ENCODE data around the gene UBE3B. TPM values are rescaled to one million over a fixed set of nuclear protein-coding genes. Genes with fewer than 3 reads are reported as not detected.

UBE3B gene
- total RNA-seq, 4 donors from 2014 or later, result 42.7 to 49.9 (median 46.3) TPM

GRCh38 chr12:109497675-109498074, 20.2 kb downstream of the UBE3B start:
- DNase-seq (ENCODE audit: low spot score in 2 of 2), result no peak
- TF ChIP-seq CTCF (IDR thresholded peaks at IDR 0.05), result no peak
- TF ChIP-seq POLR2A (IDR thresholded peaks at IDR 0.05), result no peak
- no peak overlapping the region for H3K4me3 ChIP-seq (ENCODE audit: low read depth, poor library complexity, severe bottlenecking)
- WGBS, 2 donors, result 68 to 79% methylated on average over 7 of the region's 7 CpGs
- intact Hi-C loops (cut with DNase I; ENCODE audit: low total_unique reads), result no loop called here

- intact Hi-C loops (cut with DNase I; ENCODE audit: low total_unique reads), result no loop called here
- TF ChIP-seq POLR2A (IDR thresholded peaks at IDR 0.05), result no peak
- no peak for TF ChIP-seq CTCF (IDR thresholded peaks at IDR 0.05)
- DNase-seq (ENCODE audit: low spot score in 2 of 2), result no peak
- WGBS, 2 donors, result 91 to 94% methylated on average over 9 of the region's 9 CpGs
- H3K4me3 ChIP-seq (ENCODE audit: low read depth, poor library complexity, severe bottlenecking), result no peak overlapping the region
These were observed 23.2 kb downstream of the UBE3B start for GRCh38 chr12:109500406-109501185.

- WGBS, 2 donors, result 86 to 91% methylated on average over 6 of the region's 6 CpGs
- TF ChIP-seq CTCF (IDR thresholded peaks at IDR 0.05) (no peak), POLR2A (IDR thresholded peaks at IDR 0.05) (no peak)
- H3K4me3 ChIP-seq (ENCODE audit: low read depth, poor library complexity, severe bottlenecking), result no peak overlapping the region
- intact Hi-C loops (cut with DNase I; ENCODE audit: low total_unique reads), result no loop called here
- no peak for DNase-seq (ENCODE audit: low spot score in 2 of 2)
These were observed 23.9 kb downstream of the UBE3B start for GRCh38 chr12:109501299-109501698.

- intact Hi-C loops (cut with DNase I; ENCODE audit: low total_unique reads), result no loop called here
- no peak for DNase-seq (ENCODE audit: low spot score in 2 of 2)
- TF ChIP-seq CTCF (IDR thresholded peaks at IDR 0.05) (no peak), POLR2A (IDR thresholded peaks at IDR 0.05) (no peak)
- no peak overlapping the region for H3K4me3 ChIP-seq (ENCODE audit: low read depth, poor library complexity, severe bottlenecking)
- WGBS, 2 donors, result 95 to 97% methylated on average over 5 of the region's 5 CpGs
These were observed 24.9 kb downstream of the UBE3B start for GRCh38 chr12:109502332-109502731.

- DNase-seq (ENCODE audit: low spot score in 2 of 2), result no peak
- TF ChIP-seq CTCF (IDR thresholded peaks at IDR 0.05) (no peak), POLR2A (IDR thresholded peaks at IDR 0.05) (no peak)
- H3K4me3 ChIP-seq (ENCODE audit: low read depth, poor library complexity, severe bottlenecking), result no peak overlapping the region
- 63% methylated on average over 3 of the region's 3 CpGs for WGBS, 2 donors
- intact Hi-C loops (cut with DNase I; ENCODE audit: low total_unique reads), result no loop called here
These were observed 26.2 kb downstream of the UBE3B start for GRCh38 chr12:109503611-109504010.

GRCh38 chr12:109504068-109504467, 26.6 kb downstream of the UBE3B start:
- no peak overlapping the region for H3K4me3 ChIP-seq (ENCODE audit: low read depth, poor library complexity, severe bottlenecking)
- intact Hi-C loops (cut with DNase I; ENCODE audit: low total_unique reads), result no loop called here
- TF ChIP-seq POLR2A (IDR thresholded peaks at IDR 0.05) (no peak), CTCF (IDR thresholded peaks at IDR 0.05) (no peak)
- no peak for DNase-seq (ENCODE audit: low spot score in 2 of 2)
- WGBS, 2 donors, result 33 to 46% methylated on average over 1 of the region's 1 CpG

Data from lower leg skin (tissue), 4 donors.